GM19099 (cell line): ENCODE measurements around the gene CACNA1A.

Experiments used
- POLR2A ChIP-seq: IDR thresholded peaks from 3 replicates; pipeline ENCODE4 v1.6.1; 2011; ENCODE audit warnings: low read depth; ENCODE audit not compliant: insufficient read length; ENCODE audit errors: extremely low read depth

Gene CACNA1A

GRCh38 chr19:13370948-13371347 lies 135.3 kb downstream of the CACNA1A start:
- no peak for TF ChIP-seq POLR2A

- no peak for TF ChIP-seq POLR2A
Observed at GRCh38 chr19:13366529-13367143, 139.6 kb downstream of the CACNA1A start.

- no peak for TF ChIP-seq POLR2A
Observed at GRCh38 chr19:13363954-13364353, 142.3 kb downstream of the CACNA1A start.

GRCh38 chr19:13363245-13363644 lies 143.0 kb downstream of the CACNA1A start:
- no peak for TF ChIP-seq POLR2A

- TF ChIP-seq POLR2A: no peak
Observed at GRCh38 chr19:13362668-13363067, 143.6 kb downstream of the CACNA1A start.

DNA sequence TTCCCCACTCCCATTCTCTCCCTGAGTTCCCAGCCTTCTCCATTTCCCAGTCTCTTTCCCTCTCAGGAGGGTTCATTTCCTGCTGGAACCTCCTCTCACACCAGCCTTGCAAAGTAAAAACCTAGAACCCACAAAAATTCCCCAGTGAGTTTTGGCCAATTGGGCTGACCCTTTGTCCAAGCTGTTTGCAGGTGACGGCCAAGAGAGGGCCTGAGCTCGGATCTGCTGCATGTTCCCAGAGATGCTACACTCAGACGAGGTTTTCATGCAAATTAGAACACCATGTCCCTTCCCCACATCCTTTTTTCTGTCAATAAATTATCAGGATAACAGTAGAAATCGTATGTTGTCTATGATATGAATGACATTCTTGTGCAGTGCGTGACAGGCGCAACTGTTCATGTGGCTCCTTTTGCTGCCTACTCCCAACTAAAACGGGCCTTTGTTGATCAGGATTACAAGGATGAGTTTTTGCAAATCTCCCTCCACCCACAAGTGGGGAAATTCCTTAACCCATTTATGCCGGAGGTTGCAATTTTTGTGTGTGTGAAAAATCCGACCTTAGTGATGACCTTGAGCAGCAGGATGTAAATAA lies 149.5 kb downstream of the CACNA1A start:
- no peak for TF ChIP-seq POLR2A

DNA sequence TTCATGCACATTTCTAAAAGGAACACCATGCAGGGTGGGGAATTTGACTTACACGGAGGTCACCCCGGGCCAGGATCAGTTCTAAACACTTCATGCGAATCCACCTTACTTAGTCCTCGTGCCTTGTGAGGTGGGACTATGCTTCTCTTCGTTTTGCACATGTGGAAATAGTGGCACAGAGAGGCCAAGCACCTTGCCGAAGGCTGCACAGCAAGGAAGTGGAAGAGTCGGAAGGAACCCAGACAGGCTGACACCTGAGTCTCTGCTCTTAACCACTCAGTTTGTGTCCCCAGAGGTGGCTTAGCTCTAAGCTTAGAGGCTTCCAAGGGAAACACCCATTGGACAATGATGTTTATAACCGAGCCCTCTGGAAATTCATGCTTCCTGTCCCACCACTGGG lies 150.1 kb downstream of the CACNA1A start:
- no peak for TF ChIP-seq POLR2A

- TF ChIP-seq POLR2A: no peak
Observed at GRCh38 chr19:13355356-13355755, 150.9 kb downstream of the CACNA1A start.

GRCh38 chr19:13353625-13354024 lies 152.7 kb downstream of the CACNA1A start:
- TF ChIP-seq POLR2A: no peak

DNA sequence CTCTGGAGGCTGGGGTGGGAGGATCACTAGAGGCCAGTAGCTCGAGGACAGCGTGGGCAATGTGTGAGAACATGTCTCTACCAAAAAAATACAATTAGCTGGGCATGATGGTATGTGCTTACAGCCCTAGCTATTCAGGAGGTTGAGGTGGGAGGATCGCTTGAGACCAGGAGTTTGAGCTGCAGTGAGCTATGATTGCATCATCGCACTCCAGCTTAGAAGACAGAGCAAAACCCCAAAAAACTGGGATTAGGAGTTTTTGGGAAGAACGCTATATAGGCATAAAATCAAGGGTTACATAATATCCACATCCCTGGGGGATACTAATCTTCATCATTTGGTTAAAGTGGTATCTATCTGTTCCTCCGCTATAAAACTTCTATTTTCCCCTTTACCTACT lies 155.5 kb downstream of the CACNA1A start:
- TF ChIP-seq POLR2A: no peak

GRCh38 chr19:13350072-13350471 lies 156.2 kb downstream of the CACNA1A start:
- TF ChIP-seq POLR2A: no peak

- no peak for TF ChIP-seq POLR2A
Observed at GRCh38 chr19:13347367-13347766, 158.9 kb downstream of the CACNA1A start.

DNA sequence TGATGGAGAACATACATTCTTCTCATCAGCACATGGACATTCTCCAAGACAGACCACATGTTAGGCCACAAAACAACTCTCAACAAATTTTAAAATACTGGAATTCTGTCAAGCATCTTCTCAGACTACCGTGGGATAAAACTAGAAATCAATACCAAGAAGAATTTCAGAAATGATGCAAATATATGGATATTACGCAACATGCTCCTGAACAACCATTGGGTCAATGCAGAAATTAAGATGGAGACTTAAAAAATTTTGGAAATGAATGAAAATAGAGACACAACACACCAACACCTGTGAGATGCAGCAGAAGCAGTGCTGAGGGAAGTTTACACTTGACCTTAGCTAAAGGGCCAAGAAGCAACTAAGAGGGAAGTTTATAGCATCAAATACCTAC lies 162.8 kb downstream of the CACNA1A start:
- TF ChIP-seq POLR2A: no peak

- TF ChIP-seq POLR2A: no peak
Observed at GRCh38 chr19:13342672-13343071, 163.6 kb downstream of the CACNA1A start.

DNA sequence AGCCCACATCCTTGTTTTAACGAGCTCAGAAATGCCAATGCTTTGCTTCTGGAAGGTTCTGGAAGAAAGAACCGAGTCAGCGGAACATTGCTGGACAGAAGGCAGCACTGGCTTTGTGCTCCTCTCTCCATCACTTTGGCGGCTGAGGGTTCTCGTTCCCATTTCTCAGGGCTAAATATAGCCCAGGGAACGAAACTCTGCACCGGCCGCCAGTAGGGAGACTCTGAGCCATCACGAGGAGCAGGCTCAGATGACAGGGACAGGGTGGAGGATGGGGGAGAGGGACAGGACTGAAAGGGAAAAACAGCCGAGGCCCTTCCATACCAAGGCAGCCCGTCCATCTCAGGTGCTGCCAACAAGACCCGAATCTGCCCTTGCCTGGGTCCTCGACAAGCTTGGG lies 166.4 kb downstream of the CACNA1A start:
- TF ChIP-seq POLR2A: no peak

DNA sequence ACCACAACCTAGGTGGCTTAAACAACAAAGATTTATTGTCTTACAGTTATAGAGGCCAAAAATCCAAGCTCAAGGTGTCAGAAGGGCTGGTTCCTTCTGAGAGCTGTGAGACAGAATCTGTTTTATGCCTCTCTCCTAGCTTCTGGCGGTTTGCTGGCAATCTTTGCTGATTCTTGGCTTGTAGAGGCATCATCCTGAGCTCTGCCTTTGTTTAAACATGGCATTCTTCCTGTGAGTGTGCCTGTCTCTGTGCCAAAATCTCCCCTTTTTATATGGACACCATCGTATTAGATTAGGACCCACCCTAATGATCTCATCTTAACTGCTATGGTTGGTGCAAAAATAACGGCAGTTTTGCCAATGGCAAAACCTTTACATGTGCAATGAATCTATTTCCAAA lies 169.1 kb downstream of the CACNA1A start:
- no peak for TF ChIP-seq POLR2A
